H1 (cell line): Measurements from ENCODE around the gene CAMKK2. TPM values are rescaled to one million over a fixed set of nuclear protein-coding genes. Genes with fewer than 3 reads are reported as not detected.

ENCODE experiments used
- BRCA1 ChIP-seq: IDR thresholded peaks from 2 replicates; pipeline ENCODE4 v1.6.1; 2012; ENCODE audit warnings: low read depth, low read length, improper control_type of control experiment
- FOSL1 ChIP-seq: IDR thresholded peaks from 2 replicates; pipeline ENCODE4 v1.6.1; 2011; ENCODE audit warnings: mild to moderate bottlenecking, low read depth, low read length, moderate library complexity; ENCODE audit not compliant: insufficient read depth
- RNF2 ChIP-seq: fragments of 200-900, 300-1000 bp; sonication (generic); IDR thresholded peaks from 2 replicates; pipeline ENCODE4 v1.7.1; 2016; ENCODE audit warnings: borderline replicate concordance, low read depth, mild to moderate bottlenecking, antibody characterized with exemption, low read length; ENCODE audit not compliant: poor library complexity, severe bottlenecking; ENCODE audit errors: missing control alignments
- polyA plus RNA-seq, 7 experiments: library from polyadenylated mRNA; depleted of rRNA in 3 of 7; stranded (reverse) in 5 of 7; unstranded in 2 of 7; fragments of >200 nt in 5 of 7; fragments of 200-250 nt in 2 of 7; gene quantifications; 1 replicate in 5 of 7; 2 replicates in 1 of 7; 4 replicates in 1 of 7; pipeline versions ENCODE4 v1.2.1 to v1.2.3, GENCODE V29; 2011 to 2013; ENCODE audit warnings: missing spikeins in 2 of 7, mixed read lengths in 2 of 7
- total RNA-seq: library from RNA; stranded (reverse); fragmentation: NEBNext Ultra II Directional; extraction: Animal tissue kit (Norgen Biotek cat#: 25700); gene quantifications from 2 replicates; pipeline ENCODE4 v1.2.1, GENCODE V29; 2021

The CAMKK2 gene
- total and polyA plus RNA-seq, 2 of the 8 experiments (the other 6 are each of a cell fraction or from before 2014, with no cell fraction given) = 29.6 to 30.6 TPM

GRCh38 chr12:121248622-121249021, 47.9 kb downstream of the CAMKK2 start (continued):
- TF ChIP-seq BRCA1 (no peak), FOSL1 (no peak), RNF2 (no peak)
